DND-41 (cell line): ENCODE results near the gene NEK7.

Source experiments
- ATAC-seq: fragments of 200-7000 bp; cut with Tn5 transposase; 3 replicates; pipeline ENCODE4 v1.9.1; 2021; ENCODE audit warnings: low read depth; ENCODE audit not compliant: insufficient read depth
- DNase-seq: peaks from one replicate; pipeline ENCODE4 v3.0.0-alpha.2; 2020
- H2AFZ ChIP-seq: 2 replicates; pipeline ENCODE4 v1.6.0; 2012; ENCODE audit warnings: low read depth, low read length
- H3K27ac ChIP-seq: 2 replicates; pipeline ENCODE4 v1.5.1; 2012; ENCODE audit warnings: low read length, inconsistent platforms
- H3K27me3 ChIP-seq: fragments of 200-600 bp; sonication (generic); 2 replicates; pipeline ENCODE4 v1.6.0; 2012; ENCODE audit warnings: low read length, mild to moderate bottlenecking, inconsistent platforms; ENCODE audit not compliant: insufficient read depth, poor library complexity
- H3K36me3 ChIP-seq: 2 replicates; pipeline ENCODE4 v1.5.1; 2012; ENCODE audit warnings: low read length, inconsistent platforms; ENCODE audit not compliant: insufficient read depth
- H3K4me1 ChIP-seq: 2 replicates; pipeline ENCODE4 v1.5.1; 2012; ENCODE audit warnings: mild to moderate bottlenecking, low read length; ENCODE audit not compliant: insufficient read depth
- H3K4me2 ChIP-seq: 2 replicates; pipeline ENCODE4 v1.6.0; 2012; ENCODE audit warnings: mild to moderate bottlenecking, moderate library complexity, low read length, inconsistent platforms; ENCODE audit not compliant: insufficient read depth
- H3K4me3 ChIP-seq, 2 experiments: fragments of 200-600 bp in 1 of 2; shearing (Covaris generic) in 1 of 2; 2 replicates each; pipeline ENCODE4 v1.5.1; 2012 to 2016; ENCODE audit warnings: inconsistent platforms in 2 of 2, low read length in 2 of 2, mild to moderate bottlenecking in 2 of 2, low read depth in 1 of 2, moderate library complexity in 1 of 2
- H3K79me2 ChIP-seq: 2 replicates; pipeline ENCODE4 v1.6.0; 2012; ENCODE audit warnings: low read length, inconsistent platforms; ENCODE audit not compliant: insufficient read depth
- H3K9ac ChIP-seq: 2 replicates; pipeline ENCODE4 v1.6.0; 2012; ENCODE audit warnings: low read depth, mild to moderate bottlenecking, inconsistent platforms, low read length, moderate library complexity
- H3K9me3 ChIP-seq: 2 replicates; pipeline ENCODE4 v1.5.1; 2012; ENCODE audit warnings: low read length, moderate library complexity, mild to moderate bottlenecking, inconsistent platforms; ENCODE audit not compliant: insufficient read depth, severe bottlenecking
- H4K20me1 ChIP-seq: 2 replicates; pipeline ENCODE4 v1.6.0; 2012; ENCODE audit warnings: low read length; ENCODE audit not compliant: insufficient read depth
- CTCF ChIP-seq: IDR thresholded peaks from 2 replicates; pipeline ENCODE4 v1.5.1; 2012; ENCODE audit warnings: borderline replicate concordance, low read length, moderate library complexity, mild to moderate bottlenecking; ENCODE audit not compliant: poor library complexity, severe bottlenecking; ENCODE audit errors: extremely low read depth
- EZH2 ChIP-seq: IDR thresholded peaks from 3 replicates; pipeline ENCODE4 v1.6.1; 2012; ENCODE audit warnings: borderline replicate concordance, low read depth, mild to moderate bottlenecking, moderate library complexity, low read length, inconsistent platforms; ENCODE audit not compliant: severe bottlenecking

NEK7 gene

GRCh38 chr1:198160946-198161614, 4.3 kb downstream of the NEK7 start:
- 0 out of 2 replicates have a peak overlapping the region, but pooled peaks have one; percentile 13 for H3K27ac ChIP-seq
- no peak overlapping the region for H2AFZ ChIP-seq
- H3K27me3 ChIP-seq: no peaks in the 10 kb centered on the region
- peak overlapping the region; percentile 82; the same call in 1 of the 2 replicates for H3K4me2 ChIP-seq
- H4K20me1 ChIP-seq: peaks cover 15% of the 10 kb centered on the region; the same call in 1 of the 2 replicates
- H3K9ac ChIP-seq: no peak overlapping the region
- no peaks in the 10 kb centered on the region; the same call in 1 of the 2 replicates for H3K36me3 ChIP-seq
- peaks cover 67% of the 10 kb centered on the region for H3K4me1 ChIP-seq
- no peak for DNase-seq
- peaks cover 93% of the 10 kb centered on the region for H3K79me2 ChIP-seq
- H3K9me3 ChIP-seq: no peaks in the 10 kb centered on the region
- ATAC-seq: no peak
- no peak overlapping the region for H3K4me3 ChIP-seq
- TF ChIP-seq EZH2 (no peak), CTCF (no peak)

GRCh38 chr1:198161718-198162090, 4.9 kb downstream of the NEK7 start:
- Histone ChIP-seq H3K27ac (peak overlapping the region; percentile 48), H3K4me1 (peaks cover 69% of the 10 kb centered on the region), H3K27me3 (no peaks in the 10 kb centered on the region), H3K79me2 (peaks cover 99% of the 10 kb centered on the region), H4K20me1 (peaks cover 20% of the 10 kb centered on the region; the same call in 1 of the 2 replicates), H3K4me3 (no peak overlapping the region), H2AFZ (no peak overlapping the region), H3K9me3 (no peaks in the 10 kb centered on the region), H3K4me2 (peak overlapping the region; percentile 82; the same call in 1 of the 2 replicates), H3K36me3 (no peaks in the 10 kb centered on the region; the same call in 1 of the 2 replicates), H3K9ac (no peak overlapping the region)
- no peak for DNase-seq
- ATAC-seq: no peak
- TF ChIP-seq CTCF (no peak), EZH2 (no peak)

- Histone ChIP-seq H3K4me2 (no peak overlapping the region), H3K4me3 (no peak overlapping the region), H3K9ac (no peak overlapping the region), H2AFZ (no peak overlapping the region), H3K36me3 (no peaks in the 10 kb centered on the region; the same call in 1 of the 2 replicates), H3K4me1 (peaks cover 75% of the 10 kb centered on the region), H3K79me2 (peaks cover 100% of the 10 kb centered on the region), H4K20me1 (peaks cover 24% of the 10 kb centered on the region; the same call in 1 of the 2 replicates), H3K27me3 (no peaks in the 10 kb centered on the region), H3K27ac (peak overlapping the region; percentile 48), H3K9me3 (no peaks in the 10 kb centered on the region)
- ATAC-seq: no peak
- DNase-seq: no peak
- no peak for TF ChIP-seq EZH2
- TF ChIP-seq CTCF: no peak
Observed at GRCh38 chr1:198162091-198162767, 5.4 kb downstream of the NEK7 start.
